GM12865 (cell line): ENCODE results near the gene GCAT.
A peak's percentile ranks its signal among the peaks of the same experiment; 100 is the strongest.

Experiments used
- DNase-seq: peaks from one replicate; pipeline ENCODE4 v3.0.0; 2010; ENCODE audit warnings: low read depth
- H3K4me3 ChIP-seq: 2 replicates; pipeline ENCODE4 v1.5.1; 2011; ENCODE audit warnings: mild to moderate bottlenecking, low read depth, low read length, control low read depth
- TF ChIP-seq, protein P1 (sequence below): IDR thresholded peaks from 2 replicates; pipeline ENCODE4 v1.5.1; 2011; ENCODE audit warnings: low read length, control low read depth, low read depth, inconsistent platforms; ENCODE audit not compliant: insufficient read depth; ENCODE audit errors: missing control alignments

Gene GCAT

DNA sequence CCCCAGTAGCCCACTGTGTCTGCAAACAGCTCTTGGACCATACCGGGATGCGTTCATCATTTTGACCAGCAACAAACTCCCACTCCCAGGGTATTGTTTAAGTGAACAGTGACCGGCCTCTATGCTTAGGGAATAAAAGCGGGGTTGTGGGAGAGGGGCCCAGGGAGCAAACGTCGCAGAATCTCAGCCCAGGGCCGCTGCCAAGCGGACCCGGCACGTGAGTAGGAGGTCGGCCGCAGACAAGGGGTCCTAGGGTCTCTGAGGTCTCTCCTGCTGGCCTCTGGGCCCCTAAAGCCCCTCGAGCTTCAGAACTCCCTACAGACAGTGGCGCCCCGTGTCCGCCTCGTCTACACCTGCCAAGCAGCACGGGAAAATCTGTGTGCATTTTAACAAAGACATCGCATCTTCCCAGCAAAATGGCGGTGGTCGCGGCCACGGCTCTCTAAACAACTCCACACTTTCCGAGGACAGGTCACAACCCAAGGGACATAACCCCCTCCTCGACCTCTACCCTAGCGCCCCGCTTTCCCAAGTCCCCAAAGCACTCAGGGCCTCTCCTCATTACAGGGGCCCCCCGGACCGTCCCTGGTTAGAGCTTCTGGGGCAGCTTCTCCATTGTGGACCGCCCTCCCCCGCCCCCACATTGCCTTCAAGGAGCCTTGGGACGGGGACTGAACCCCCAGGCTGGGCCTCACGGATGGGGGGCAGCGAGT is 3.9 kb upstream of the GCAT start:
- TF ChIP-seq, protein P1, sequence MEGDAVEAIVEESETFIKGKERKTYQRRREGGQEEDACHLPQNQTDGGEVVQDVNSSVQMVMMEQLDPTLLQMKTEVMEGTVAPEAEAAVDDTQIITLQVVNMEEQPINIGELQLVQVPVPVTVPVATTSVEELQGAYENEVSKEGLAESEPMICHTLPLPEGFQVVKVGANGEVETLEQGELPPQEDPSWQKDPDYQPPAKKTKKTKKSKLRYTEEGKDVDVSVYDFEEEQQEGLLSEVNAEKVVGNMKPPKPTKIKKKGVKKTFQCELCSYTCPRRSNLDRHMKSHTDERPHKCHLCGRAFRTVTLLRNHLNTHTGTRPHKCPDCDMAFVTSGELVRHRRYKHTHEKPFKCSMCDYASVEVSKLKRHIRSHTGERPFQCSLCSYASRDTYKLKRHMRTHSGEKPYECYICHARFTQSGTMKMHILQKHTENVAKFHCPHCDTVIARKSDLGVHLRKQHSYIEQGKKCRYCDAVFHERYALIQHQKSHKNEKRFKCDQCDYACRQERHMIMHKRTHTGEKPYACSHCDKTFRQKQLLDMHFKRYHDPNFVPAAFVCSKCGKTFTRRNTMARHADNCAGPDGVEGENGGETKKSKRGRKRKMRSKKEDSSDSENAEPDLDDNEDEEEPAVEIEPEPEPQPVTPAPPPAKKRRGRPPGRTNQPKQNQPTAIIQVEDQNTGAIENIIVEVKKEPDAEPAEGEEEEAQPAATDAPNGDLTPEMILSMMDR = no peak
- DNase-seq = no peak
- no peak overlapping the region for H3K4me3 ChIP-seq

DNA sequence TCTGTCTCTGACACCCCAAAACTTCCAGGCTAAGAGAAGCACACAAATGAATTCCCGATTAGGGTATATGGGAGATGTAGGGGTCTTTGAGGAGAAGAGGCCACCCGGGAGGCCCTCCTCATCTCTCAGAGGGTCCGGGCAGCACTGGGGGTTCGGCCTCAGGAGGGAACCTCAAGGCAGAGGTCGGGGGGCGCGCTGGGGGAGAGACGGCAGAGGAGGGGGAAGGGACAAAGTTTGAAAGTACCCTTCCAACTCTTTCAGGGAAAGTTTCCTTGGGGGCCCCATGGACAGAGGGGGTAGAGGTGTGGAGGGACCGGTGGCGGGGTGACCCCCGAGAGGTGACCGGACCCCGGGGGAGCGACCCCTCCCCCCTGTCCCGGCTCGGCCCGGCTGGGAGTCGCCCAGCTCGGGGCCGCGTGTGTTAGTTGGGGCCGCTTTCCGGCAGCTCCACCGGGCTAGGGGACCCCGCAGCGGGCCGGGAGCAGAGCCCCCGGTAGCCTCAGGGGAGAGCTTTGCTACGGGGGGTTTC is 3.3 kb upstream of the GCAT start:
- H3K4me3 ChIP-seq = peak overlapping the region; percentile 25; the same call in 1 of the 2 replicates
- TF ChIP-seq, protein P1 = no peak

DNA sequence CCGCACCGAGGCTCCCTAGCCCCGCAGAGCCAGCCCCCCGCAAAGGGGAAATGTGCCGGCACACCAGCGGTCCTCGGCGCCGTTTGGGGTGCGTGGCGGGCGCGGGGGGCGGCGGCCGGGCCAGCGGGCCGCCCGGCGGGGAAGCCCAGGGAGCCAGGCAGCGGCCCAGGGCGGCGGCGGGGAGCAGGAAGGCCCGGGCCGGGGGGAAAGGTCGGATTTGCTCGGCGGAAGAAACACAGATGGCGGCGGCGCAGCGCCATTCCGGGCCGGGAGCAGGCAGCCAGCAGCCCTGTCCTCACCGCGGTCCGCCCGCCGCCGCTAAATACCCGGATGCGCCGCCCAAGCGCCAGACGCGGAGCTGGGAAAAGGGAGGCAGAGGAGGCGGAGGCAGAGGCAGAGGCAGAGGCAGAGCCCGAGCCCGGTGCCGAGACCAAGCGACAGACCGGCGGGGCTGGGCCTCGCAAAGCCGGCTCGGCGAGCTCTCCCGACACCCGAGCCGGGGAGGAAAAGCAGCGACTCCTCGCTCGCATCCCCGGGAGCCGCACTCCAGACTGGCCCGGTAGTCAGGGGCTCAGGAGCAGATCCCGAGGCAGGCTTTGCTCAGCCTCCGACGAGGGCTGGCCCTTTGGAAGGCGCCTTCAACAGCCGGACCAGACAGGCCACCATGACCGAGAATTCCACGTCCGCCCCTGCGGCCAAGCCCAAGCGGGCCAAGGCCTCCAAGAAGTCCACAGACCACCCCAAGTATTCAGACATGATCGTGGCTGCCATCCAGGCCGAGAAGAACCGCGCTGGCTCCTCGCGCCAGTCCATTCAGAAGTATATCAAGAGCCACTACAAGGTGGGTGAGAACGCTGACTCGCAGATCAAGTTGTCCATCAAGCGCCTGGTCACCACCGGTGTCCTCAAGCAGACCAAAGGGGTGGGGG is 2.6 kb upstream of the GCAT start:
- peak; percentile 58 for DNase-seq
- H3K4me3 ChIP-seq = peak overlapping the region; percentile 38
- TF ChIP-seq, protein P1 = no peak

More for the DNA sequence above, 3.3 kb upstream of the GCAT start:
- no peak for DNase-seq

DNA sequence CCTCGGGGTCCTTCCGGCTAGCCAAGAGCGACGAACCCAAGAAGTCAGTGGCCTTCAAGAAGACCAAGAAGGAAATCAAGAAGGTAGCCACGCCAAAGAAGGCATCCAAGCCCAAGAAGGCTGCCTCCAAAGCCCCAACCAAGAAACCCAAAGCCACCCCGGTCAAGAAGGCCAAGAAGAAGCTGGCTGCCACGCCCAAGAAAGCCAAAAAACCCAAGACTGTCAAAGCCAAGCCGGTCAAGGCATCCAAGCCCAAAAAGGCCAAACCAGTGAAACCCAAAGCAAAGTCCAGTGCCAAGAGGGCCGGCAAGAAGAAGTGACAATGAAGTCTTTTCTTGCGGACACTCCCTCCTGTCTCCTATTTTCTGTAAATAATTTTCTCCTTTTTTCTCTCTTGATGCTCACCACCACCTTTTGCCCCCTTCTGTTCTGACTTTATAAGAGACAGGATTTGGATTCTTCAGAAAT is 1.9 kb upstream of the GCAT start:
- no peak for DNase-seq
- TF ChIP-seq, protein P1 = no peak
- no peak overlapping the region for H3K4me3 ChIP-seq

DNA sequence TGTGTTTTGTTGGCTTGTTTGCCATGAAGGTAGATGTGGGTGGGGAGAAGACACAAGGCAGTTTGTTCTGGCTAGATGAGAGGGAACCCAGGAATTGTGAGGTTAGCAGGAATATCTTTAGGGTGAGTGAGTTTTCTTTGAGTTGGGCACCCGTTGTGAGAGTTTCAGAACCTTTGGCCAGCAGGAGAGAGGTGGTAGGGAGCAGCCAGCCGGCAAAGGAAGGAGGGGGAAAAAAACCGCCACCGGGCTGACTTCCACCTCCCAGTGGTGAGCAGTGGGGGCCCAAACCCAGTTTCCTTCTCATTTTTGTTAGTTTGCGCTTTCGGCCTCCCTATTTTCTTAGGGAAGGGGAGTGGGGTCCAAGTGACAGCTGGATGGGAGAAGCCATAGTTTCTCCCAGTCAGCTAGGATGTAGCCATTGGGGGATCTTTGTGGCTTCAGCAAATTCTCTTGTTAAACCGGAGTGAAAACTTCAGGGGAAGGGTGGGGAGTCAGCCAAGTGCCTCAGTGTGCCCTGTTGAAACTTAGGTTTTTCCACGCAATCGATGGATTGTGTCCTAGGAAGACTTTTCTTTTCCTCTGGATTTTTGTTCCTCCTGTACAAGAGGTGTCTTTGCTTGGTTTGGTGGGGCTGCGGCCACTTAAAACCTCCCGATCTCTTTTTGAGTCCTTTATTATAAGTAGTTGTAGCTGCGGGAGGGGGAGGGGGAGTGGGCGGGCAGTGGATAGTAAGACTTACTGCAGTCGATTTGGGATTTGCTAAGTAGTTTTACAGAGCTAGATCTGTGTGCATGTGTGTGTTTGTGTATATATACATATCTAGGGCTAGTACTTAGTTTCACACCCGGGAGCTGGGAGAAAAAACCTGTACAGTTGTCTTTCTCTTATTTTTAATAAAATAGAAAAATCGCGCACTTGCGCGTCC is 1.1 kb upstream of the GCAT start:
- TF ChIP-seq, protein P1 = no peak
- no peak overlapping the region; the same call in 1 of the 2 replicates for H3K4me3 ChIP-seq
- no peak for DNase-seq

- TF ChIP-seq, protein P1 = no peak
- no peak for DNase-seq
These were observed 542 bp downstream of the GCAT start for GRCh38 chr22:37808294-37808657.

More at GRCh38 chr22:37808294-37808657, 542 bp downstream of the GCAT start:
- H3K4me3 ChIP-seq = peak overlapping the region; percentile 76
